GM12874 (cell line): ENCODE measurements around the gene TOX4.

Source experiments
- CTCF ChIP-seq: IDR thresholded peaks from 2 replicates; pipeline ENCODE4 v1.5.1; 2011; ENCODE audit warnings: low read depth, mild to moderate bottlenecking, control low read depth, low read length, moderate library complexity; ENCODE audit not compliant: insufficient read depth

Gene TOX4

GRCh38 chr14:21454843-21455544, 22.0 kb upstream of the TOX4 start:
- TF ChIP-seq CTCF, result no peak

- no peak for TF ChIP-seq CTCF
These were observed 21.4 kb upstream of the TOX4 start for GRCh38 chr14:21455592-21455911.

- peak; percentile 70 for TF ChIP-seq CTCF
These were observed 20.9 kb upstream of the TOX4 start, which contains the start of gene CHD8 for GRCh38 chr14:21455912-21456667. TSS of gene CHD8 (minus strand) at chr14:21456123. CDS start at chr14:21431643, 24,480 bp downstream.

GRCh38 chr14:21467616-21468015, 9.4 kb upstream of the TOX4 start:
- TF ChIP-seq CTCF, result no peak

- TF ChIP-seq CTCF, result no peak
These were observed 1.1 kb upstream of the TOX4 start for GRCh38 chr14:21475767-21476522.

GRCh38 chr14:21476523-21476924, 471 bp upstream of the TOX4 start:
- TF ChIP-seq CTCF, result no peak

GRCh38 chr14:21486640-21487087, 9.7 kb downstream of the TOX4 start:
- no peak for TF ChIP-seq CTCF
